Endothelial cell of umbilical vein (primary cell): Measurements from ENCODE around the gene POU2F3. TPM values are rescaled to one million over a fixed set of nuclear protein-coding genes. Genes with fewer than 3 reads are reported as not detected.

Experiments
- BruUV-seq: library from RNA; stranded (reverse); fragments of 400-500 nt; replicated peaks from 2 replicates; lab custom pipeline; 2021; lab: Mats Ljungman, UMichigan
- CTCF ChIA-PET: fragments of 300-600, 350-600 bp; sonication (Branson Sonifier 250); formaldehyde crosslinking; loops from one replicate; lab custom pipeline; 2021; ENCODE audit warnings: antibody characterized with exemption, inconsistent platforms; lab: Charles Lee
- POLR2A ChIA-PET: fragments of 300-600, 350-600 bp; sonication (Branson Sonifier 250); formaldehyde crosslinking; loops from one replicate; lab custom pipeline; 2021; ENCODE audit warnings: antibody characterized with exemption, inconsistent platforms; lab: Charles Lee
- DNase-seq: peaks from one replicate; pipeline ENCODE4 v3.0.0-alpha.2; 2011; ENCODE audit warnings: low read depth, low spot score
- FAIRE-seq: peaks from 2 replicates; lab custom pipeline; 2011; peaks lifted over from hg19 to GRCh38; lab: Jason Lieb, UNC
- H2AFZ ChIP-seq: 2 replicates; pipeline ENCODE4 v1.6.0; 2012; ENCODE audit warnings: low read depth, low read length, control low read depth, inconsistent platforms
- H3K27ac ChIP-seq: 2 replicates; pipeline ENCODE4 v1.5.1; 2011; ENCODE audit warnings: low read depth, mild to moderate bottlenecking, control low read depth, low read length, moderate library complexity; ENCODE audit not compliant: insufficient read depth
- H3K27me3 ChIP-seq, 2 experiments: 2 replicates each; pipeline versions ENCODE4 v1.6.0 to v1.6.1; 2011; ENCODE audit warnings: low read length in 2 of 2, mixed read lengths in 1 of 2; ENCODE audit not compliant: control insufficient read depth in 2 of 2, insufficient read depth in 2 of 2
- H3K36me3 ChIP-seq, 2 experiments: 2 replicates in 1 of 2; 3 replicates in 1 of 2; pipeline ENCODE4 v1.5.1; 2011; ENCODE audit warnings: low read length in 2 of 2, mild to moderate bottlenecking in 1 of 2, moderate library complexity in 1 of 2; ENCODE audit not compliant: control insufficient read depth in 2 of 2, insufficient read depth in 2 of 2; ENCODE audit errors: extremely low read depth in 1 of 2
- H3K4me1 ChIP-seq: 3 replicates; pipeline ENCODE4 v1.5.1; 2011; ENCODE audit warnings: mild to moderate bottlenecking, low read length; ENCODE audit not compliant: control insufficient read depth, insufficient read depth; ENCODE audit errors: extremely low read depth
- H3K4me2 ChIP-seq: 2 replicates; pipeline ENCODE4 v1.6.1; 2011; ENCODE audit warnings: low read length, control low read depth, mixed read lengths; ENCODE audit not compliant: insufficient read depth
- H3K4me3 ChIP-seq, 3 experiments: fragments of 200-600 bp in 1 of 3; sonication (generic), shearing (Covaris generic) in 1 of 3; replicated peaks in 1 of 3; 2 replicates each; pipeline ENCODE4 v1.5.1; 2011 to 2016; ENCODE audit warnings: control low read depth in 3 of 3, low read length in 3 of 3, mild to moderate bottlenecking in 2 of 3, inconsistent platforms in 1 of 3, low read depth in 1 of 3, moderate library complexity in 1 of 3; ENCODE audit not compliant: insufficient read depth in 1 of 3
- H3K79me2 ChIP-seq: 2 replicates; pipeline ENCODE4 v1.6.0; 2012; ENCODE audit warnings: low read length, inconsistent platforms; ENCODE audit not compliant: control insufficient read depth, insufficient read depth
- H3K9ac ChIP-seq: replicated peaks from 2 replicates; pipeline ENCODE3; 2011; ENCODE audit warnings: low read length, control low read depth; ENCODE audit not compliant: insufficient read depth; ENCODE audit errors: extremely low read depth
- H3K9me1 ChIP-seq: replicated peaks from 3 replicates; pipeline ENCODE4 v1.6.0; 2011; ENCODE audit warnings: mild to moderate bottlenecking, low read length; ENCODE audit not compliant: control insufficient read depth, insufficient read depth; ENCODE audit errors: extremely low read depth
- H3K9me3 ChIP-seq: replicated peaks from 2 replicates; pipeline ENCODE4 v1.5.1; 2012; ENCODE audit warnings: low read length, inconsistent platforms; ENCODE audit not compliant: control insufficient read depth, insufficient read depth
- H4K20me1 ChIP-seq: replicated peaks from 2 replicates; pipeline ENCODE3; 2011; ENCODE audit warnings: mild to moderate bottlenecking, low read length; ENCODE audit not compliant: control insufficient read depth, insufficient read depth; ENCODE audit errors: extremely low read depth
- CTCF ChIP-seq, 2 donors: IDR thresholded peaks; 1 replicate in 1 of 2; 2 replicates in 1 of 2; pipeline ENCODE4 v1.5.1; 2011; ENCODE audit warnings: low read length in 2 of 2, mild to moderate bottlenecking in 2 of 2, moderate library complexity in 2 of 2, control low read depth in 1 of 2, inconsistent platforms in 1 of 2, low read depth in 1 of 2; ENCODE audit not compliant: insufficient read depth in 1 of 2; ENCODE audit errors: extremely low read depth in 1 of 2
- EZH2 ChIP-seq: IDR thresholded peaks from 2 replicates; pipeline ENCODE4 v1.6.1; 2012; ENCODE audit warnings: borderline replicate concordance, low read depth, mild to moderate bottlenecking, moderate library complexity, low read length, inconsistent platforms; ENCODE audit not compliant: severe bottlenecking
- FOS ChIP-seq: IDR thresholded peaks from 2 replicates; pipeline ENCODE4 v1.6.1; 2011; ENCODE audit warnings: mild to moderate bottlenecking, low read length, moderate library complexity, borderline replicate concordance; ENCODE audit not compliant: insufficient read depth
- GATA2 ChIP-seq: IDR thresholded peaks from 2 replicates; pipeline ENCODE4 v1.7.0; 2011; ENCODE audit warnings: low read depth, mild to moderate bottlenecking, moderate library complexity, mixed read lengths, low read length; ENCODE audit not compliant: insufficient read length, insufficient read depth
- JUN ChIP-seq: IDR thresholded peaks from 2 replicates; pipeline ENCODE4 v1.6.1; 2011; ENCODE audit warnings: borderline replicate concordance, low read depth; ENCODE audit not compliant: insufficient read length, insufficient read depth
- MYC ChIP-seq: IDR thresholded peaks from one replicate; pipeline ENCODE4 v1.6.1; 2011; ENCODE audit warnings: mild to moderate bottlenecking, low read depth, low read length
- POLR2A ChIP-seq: IDR thresholded peaks from 2 replicates; pipeline ENCODE4 v1.6.1; 2012; ENCODE audit warnings: low read depth, mild to moderate bottlenecking, control low read depth, low read length
- POLR2AphosphoS5 ChIP-seq: IDR thresholded peaks from 2 replicates; pipeline ENCODE4 v1.6.1; 2012; ENCODE audit warnings: low read depth, mild to moderate bottlenecking, control low read depth, low read length, moderate library complexity; ENCODE audit not compliant: insufficient read depth
- dilution Hi-C: fragments of 300-500 bp; cut with MboI; formaldehyde crosslinking; loops from one replicate; pipeline ENCODE4 v1.15.0; 2019; ENCODE audit warnings: low sequenced_read_pairs; ENCODE audit not compliant: extremely low pct_ligation_motif_present
- intact Hi-C: fragments of 100-400 bp; cut with micrococcal nuclease; formaldehyde crosslinking; loops from one replicate; pipeline ENCODE4 v1.10.0; 2022
- polyA plus RNA-seq, 4 experiments: library from polyadenylated mRNA; depleted of rRNA in 3 of 4; stranded (reverse) in 3 of 4; unstranded in 1 of 4; fragments of >200 nt; gene quantifications; 2 replicates each; pipeline versions ENCODE4 v1.2.1 to v1.2.3, GENCODE V29; 2011 to 2012; ENCODE audit warnings: missing spikeins in 1 of 4
- total RNA-seq: library from RNA; stranded (reverse); gene quantifications from 2 replicates; pipeline ENCODE4 v1.2.3, GENCODE V29; 2021
- TF ChIP-seq, protein P1 (sequence below): IDR thresholded peaks from 2 replicates; pipeline ENCODE4 v1.6.1; 2011; ENCODE audit not compliant: insufficient read depth, insufficient read length

The POU2F3 gene
- total and polyA plus RNA-seq, 2 donors (not counting 3 experiments of a cell fraction or from before 2014, with no cell fraction given): 0.06 TPM; not detected in 1

DNA sequence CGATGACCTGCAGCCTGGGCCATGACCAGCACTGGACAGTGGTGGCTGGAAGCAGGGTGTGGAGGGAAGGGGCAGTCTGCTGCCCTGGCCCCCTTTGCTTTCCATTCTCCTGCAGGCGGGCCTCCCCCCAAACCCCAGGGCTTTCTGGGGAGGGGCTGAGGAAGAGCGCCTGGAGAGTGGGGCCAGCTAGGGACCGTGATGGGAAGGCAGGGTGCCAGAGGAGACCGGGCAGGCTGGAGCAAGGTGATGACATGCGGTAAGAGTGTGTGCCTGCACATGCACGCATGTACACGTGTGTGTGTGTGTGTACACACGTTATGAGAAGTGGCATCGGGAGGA, 21.3 kb upstream of the POU2F3 start:
- H3K27ac ChIP-seq: no peak overlapping the region
- TF ChIP-seq CTCF (IDR thresholded peaks at IDR 0.05; ENCODE audit: extremely low read depth in 1 of 2, insufficient read depth in 1 of 2, low read depth in 1 of 2, low read length in 2 of 2): no peak
- no peak for TF ChIP-seq EZH2
- no peak for TF ChIP-seq JUN
- TF ChIP-seq, protein P1, sequence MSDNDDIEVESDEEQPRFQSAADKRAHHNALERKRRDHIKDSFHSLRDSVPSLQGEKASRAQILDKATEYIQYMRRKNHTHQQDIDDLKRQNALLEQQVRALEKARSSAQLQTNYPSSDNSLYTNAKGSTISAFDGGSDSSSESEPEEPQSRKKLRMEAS: no peak
- TF ChIP-seq FOS: no peak
- TF ChIP-seq POLR2AphosphoS5: no peak
- TF ChIP-seq GATA2: no peak
- TF ChIP-seq MYC: no peak
- no peak for TF ChIP-seq POLR2A
- no peaks in the 10 kb centered on the region for H3K9me1 ChIP-seq
- dilution Hi-C loops (no loop called here), intact Hi-C loops (loop anchor here (10.0 kb wide), 3 partner anchors 346 to 864 kb away; no protein-coding TSS in a partner anchor)
- FAIRE-seq (no peak), DNase-seq (no peak)
- H2AFZ ChIP-seq: no peak overlapping the region
- H3K9ac ChIP-seq: no peak overlapping the region
- H4K20me1 ChIP-seq: no peaks in the 10 kb centered on the region
- H3K36me3 ChIP-seq: no peaks in the 10 kb centered on the region
- no peak overlapping the region for H3K4me3 ChIP-seq
- ChIA-PET POLR2A (no interaction called here), CTCF (interaction anchor here (1.5 kb wide), 1 partner anchor 15 kb away, joined by 4 read pairs; no protein-coding TSS in a partner anchor)
- no peak overlapping the region for H3K4me2 ChIP-seq
- no TSS peak for BruUV-seq
- peaks cover 7% of the 10 kb centered on the region for H3K4me1 ChIP-seq
- no peaks in the 10 kb centered on the region for H3K9me3 ChIP-seq
- H3K27me3 ChIP-seq: no peaks in the 10 kb centered on the region
- no peaks in the 10 kb centered on the region for H3K79me2 ChIP-seq
